IMR-90 (cell line): ENCODE data around the gene COL4A1. TPM values are rescaled to one million over a fixed set of nuclear protein-coding genes. Genes with fewer than 3 reads are reported as not detected.

Experiments used
- ATAC-seq: fragments of 200-7000 bp; cut with Tn5 transposase; 2 replicates; pipeline ENCODE4 v1.9.1; 2020; ENCODE audit warnings: low read depth, mild to moderate bottlenecking, moderate library complexity
- BruUV-seq: library from RNA; stranded (reverse); fragments of 400-500 nt; replicated peaks from 2 replicates; lab custom pipeline; 2021; lab: Mats Ljungman, UMichigan
- CTCF ChIA-PET: fragments of 300-600 bp; formaldehyde crosslinking; extraction: SDS; loops from one replicate; lab custom pipeline; 2021; ENCODE audit warnings: antibody characterized with exemption; lab: Yijun Ruan, JAX
- POLR2A ChIA-PET: fragments of 300-600 bp; sonication (Branson Sonifier 250); formaldehyde crosslinking; loops from one replicate; lab custom pipeline; 2022; ENCODE audit warnings: antibody characterized with exemption; ENCODE audit not compliant: unreplicated experiment; lab: Charles Lee
- DNase-seq: peaks from one replicate; pipeline ENCODE4 v3.0.0; 2013
- H2AFZ ChIP-seq: replicated peaks from 2 replicates; pipeline ENCODE3; 2013; ENCODE audit warnings: low read length, mild to moderate bottlenecking; ENCODE audit not compliant: poor library complexity
- H2AK5ac ChIP-seq: 2 replicates; pipeline ENCODE4 v1.6.1; 2013; ENCODE audit warnings: low read depth, low read length, inconsistent platforms
- H2AK9ac ChIP-seq: replicated peaks from 2 replicates; pipeline ENCODE3; 2013; ENCODE audit warnings: mild to moderate bottlenecking, low read depth, low read length, moderate library complexity; ENCODE audit not compliant: poor library complexity
- H2BK120ac ChIP-seq: 2 replicates; pipeline ENCODE4 v1.6.1; 2013; ENCODE audit warnings: low read depth, low read length, inconsistent platforms
- H2BK15ac ChIP-seq: 3 replicates; pipeline ENCODE4 v1.6.1; 2013; ENCODE audit warnings: low read depth, low read length, inconsistent platforms
- H2BK20ac ChIP-seq: 2 replicates; pipeline ENCODE4 v1.6.1; 2013; ENCODE audit warnings: low read depth, mild to moderate bottlenecking, inconsistent platforms, low read length, moderate library complexity
- H2BK5ac ChIP-seq: 2 replicates; pipeline ENCODE4 v1.6.1; 2013; ENCODE audit warnings: mild to moderate bottlenecking, low read depth, low read length, inconsistent platforms; ENCODE audit not compliant: poor library complexity, severe bottlenecking
- H3K14ac ChIP-seq: replicated peaks from 2 replicates; pipeline ENCODE4 v1.6.1; 2013; ENCODE audit warnings: low read depth, low read length, inconsistent platforms
- H3K18ac ChIP-seq: 2 replicates; pipeline ENCODE4 v1.6.1; 2013; ENCODE audit warnings: low read depth, low read length, control low read depth
- H3K23ac ChIP-seq: 2 replicates; pipeline ENCODE4 v1.6.1; 2013; ENCODE audit warnings: low read depth, low read length, inconsistent platforms
- H3K27ac ChIP-seq: 2 replicates; pipeline ENCODE4 v1.5.1; 2013; ENCODE audit warnings: mild to moderate bottlenecking, control low read depth, low read length; ENCODE audit not compliant: insufficient read depth
- H3K27me3 ChIP-seq: 2 replicates; pipeline ENCODE4 v1.6.1; 2013; ENCODE audit warnings: low read length; ENCODE audit not compliant: control insufficient read depth, insufficient read depth
- H3K36me3 ChIP-seq: 2 replicates; pipeline ENCODE4 v1.6.1; 2013; ENCODE audit warnings: low read length, mixed read lengths; ENCODE audit not compliant: control insufficient read depth, insufficient read depth
- H3K4ac ChIP-seq: 2 replicates; pipeline ENCODE4 v1.6.1; 2013; ENCODE audit warnings: low read depth, low read length, inconsistent platforms
- H3K4me1 ChIP-seq: 2 replicates; pipeline ENCODE4 v1.6.1; 2013; ENCODE audit warnings: low read length, mixed read lengths; ENCODE audit not compliant: control insufficient read depth, insufficient read depth
- H3K4me2 ChIP-seq: 2 replicates; pipeline ENCODE4 v1.6.1; 2013; ENCODE audit warnings: low read depth, mild to moderate bottlenecking, control low read depth, low read length, moderate library complexity
- H3K4me3 ChIP-seq: 2 replicates; pipeline ENCODE4 v1.5.1; 2013; ENCODE audit warnings: low read depth, mild to moderate bottlenecking, control low read depth, low read length, moderate library complexity; ENCODE audit not compliant: insufficient read depth
- H3K56ac ChIP-seq: 2 replicates; pipeline ENCODE4 v1.6.1; 2013; ENCODE audit warnings: low read length, inconsistent platforms; ENCODE audit not compliant: insufficient read depth; ENCODE audit errors: extremely low read depth
- H3K79me1 ChIP-seq, 2 experiments: 2 replicates each; pipeline ENCODE4 v1.6.1; 2013; ENCODE audit warnings: low read length in 2 of 2, inconsistent platforms in 1 of 2, low read depth in 1 of 2
- H3K9ac ChIP-seq: 2 replicates; pipeline ENCODE4 v1.6.1; 2013; ENCODE audit warnings: low read depth, low read length, control low read depth
- H3K9me1 ChIP-seq: 2 replicates; pipeline ENCODE4 v1.6.1; 2013; ENCODE audit warnings: low read length, inconsistent platforms; ENCODE audit not compliant: insufficient read depth
- H3K9me3 ChIP-seq: 2 replicates; pipeline ENCODE4 v1.6.1; 2013; ENCODE audit warnings: low read length; ENCODE audit not compliant: control insufficient read depth, insufficient read depth
- H4K20me1 ChIP-seq: 2 replicates; pipeline ENCODE4 v1.6.1; 2013; ENCODE audit warnings: low read length, inconsistent platforms; ENCODE audit not compliant: insufficient read depth
- H4K5ac ChIP-seq: 2 replicates; pipeline ENCODE4 v1.6.1; 2013; ENCODE audit warnings: mild to moderate bottlenecking, low read depth, low read length, control low read depth
- H4K8ac ChIP-seq, 2 experiments: 2 replicates each; pipeline ENCODE4 v1.6.1; 2013; ENCODE audit warnings: low read depth in 2 of 2, low read length in 2 of 2, control low read depth in 1 of 2, inconsistent platforms in 1 of 2
- H4K91ac ChIP-seq: 2 replicates; pipeline ENCODE4 v1.6.1; 2013; ENCODE audit warnings: low read depth, low read length, inconsistent platforms; ENCODE audit not compliant: insufficient read depth
- CEBPB ChIP-seq: IDR thresholded peaks from 2 replicates; pipeline ENCODE4 v1.6.1; 2012; ENCODE audit warnings: low read depth, low read length, improper control_type of control experiment
- CTCF ChIP-seq: conservative IDR thresholded peaks from 2 replicates; pipeline ENCODE4 v1.5.1; 2012; ENCODE audit warnings: mild to moderate bottlenecking, low read depth, low read length, improper control_type of control experiment
- FOS ChIP-seq: fragments of 150-350 bp; IDR thresholded peaks from 2 replicates; pipeline ENCODE4 v1.6.1; 2016; ENCODE audit warnings: low read depth, low read length
- MXI1 ChIP-seq: IDR thresholded peaks from 2 replicates; pipeline ENCODE4 v1.6.1; 2012; ENCODE audit warnings: low read depth, mild to moderate bottlenecking, low read length, moderate library complexity, borderline replicate concordance
- NFE2L2 ChIP-seq: fragments of 150-350 bp; IDR thresholded peaks from 2 replicates; pipeline ENCODE4 v1.6.1; 2016; ENCODE audit warnings: low read depth, mild to moderate bottlenecking, low read length
- RAD21 ChIP-seq: IDR thresholded peaks from 2 replicates; pipeline ENCODE4 v1.6.1; 2012; ENCODE audit warnings: low read length, improper control_type of control experiment
- RCOR1 ChIP-seq: IDR thresholded peaks from 2 replicates; pipeline ENCODE4 v1.6.1; 2012; ENCODE audit warnings: mild to moderate bottlenecking, low read length, improper control_type of control experiment; ENCODE audit not compliant: insufficient replicate concordance
- RFX5 ChIP-seq: IDR thresholded peaks from 2 replicates; pipeline ENCODE4 v1.8.0; 2012; ENCODE audit warnings: low read depth, mild to moderate bottlenecking, low read length, moderate library complexity
- WGBS, 2 experiments: methylation state at CpG; one replicate each; pipeline versions ENCODE4 v1.1.5 to v1.1.7; 2013; ENCODE audit warnings: missing lambda C conversion rate in 2 of 2; ENCODE audit not compliant: insufficient read length in 1 of 2; ENCODE audit errors: extremely low coverage in 2 of 2; 5-methylcytosine and 5-hydroxymethylcytosine counted together
- dilution Hi-C: fragments of 300-500 bp; cut with HindIII; formaldehyde crosslinking; loops from one replicate; pipeline ENCODE4 v1.14.3; 2018; ENCODE audit warnings: low sequenced_read_pairs; ENCODE audit not compliant: unreplicated experiment
- in situ Hi-C: fragments of 300-500 bp; cut with MboI; formaldehyde crosslinking; loops from 3 replicates; pipeline ENCODE4 v1.14.3; 2019; ENCODE audit warnings: low sequenced_read_pairs, inconsistent platforms, mixed read lengths
- intact Hi-C: fragments of 100-400 bp; cut with micrococcal nuclease; formaldehyde crosslinking; loops from 2 replicates; pipeline ENCODE4 v1.10.0; 2022
- polyA plus RNA-seq, 3 experiments: library from polyadenylated mRNA; depleted of rRNA; stranded (reverse); fragments of >200 nt; gene quantifications; 2 replicates each; pipeline ENCODE4 v1.2.3, GENCODE V29; 2012; ENCODE audit warnings: low replicate concordance in 1 of 3
- total RNA-seq: library from RNA; depleted of rRNA; stranded (reverse); fragments of >200 nt; gene quantifications from 2 replicates; pipeline ENCODE4 v1.2.3, GENCODE V29; 2012

Gene COL4A1
- total and polyA plus RNA-seq, 2 of the 4 experiments (the other 2 are of a cell fraction): 230 to 337 TPM

DNA sequence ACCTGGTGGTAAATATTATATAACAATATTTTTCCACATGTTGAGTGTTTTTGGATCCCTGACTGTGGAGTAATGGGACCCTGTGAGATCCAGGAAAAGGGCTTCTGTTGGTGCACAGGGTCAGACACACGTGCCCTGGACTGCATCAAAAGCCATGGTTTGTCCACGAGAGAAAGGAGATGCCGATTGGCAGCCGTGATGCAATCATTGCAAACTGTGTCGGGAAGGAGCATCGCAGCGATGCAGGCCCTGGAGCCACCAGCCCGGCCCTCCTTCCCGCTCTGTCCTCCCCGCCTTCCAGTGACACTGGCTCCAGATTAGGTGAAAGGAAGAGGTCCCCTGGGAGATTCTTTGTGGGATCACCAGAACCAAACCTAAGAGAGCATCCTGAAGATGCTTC, 9.2 kb upstream of the COL4A1 start:
- CTCF ChIA-PET: no interaction called here

More for the DNA sequence above, 9.2 kb upstream of the COL4A1 start:
- Histone ChIP-seq H3K23ac (no peak overlapping the region), H2AK9ac (no peak overlapping the region), H3K9ac (no peak overlapping the region), H2AK5ac (no peak overlapping the region), H3K79me1 (peaks cover 11 to 78% of the 10 kb centered on the region in 2 experiments), H3K14ac (no peak overlapping the region), H4K5ac (no peak overlapping the region), H3K18ac (no peak overlapping the region), H2BK120ac (no peak overlapping the region), H3K9me1 (peaks cover 47% of the 10 kb centered on the region), H3K27me3 (no peaks in the 10 kb centered on the region), H3K4me1 (peaks cover 24% of the 10 kb centered on the region), H3K9me3 (no peaks in the 10 kb centered on the region), H4K91ac (no peak overlapping the region), H3K4me3 (no peak overlapping the region), H3K56ac (no peak overlapping the region), H2BK15ac (no peak overlapping the region), H2AFZ (no peak overlapping the region), H3K36me3 (peaks cover 49% of the 10 kb centered on the region), H2BK20ac (no peak overlapping the region), H4K8ac (no peak overlapping the region), H2BK5ac (no peak overlapping the region), H4K20me1 (peaks cover 79% of the 10 kb centered on the region), H3K4me2 (no peak overlapping the region), H3K4ac (no peak overlapping the region), H3K27ac (no peak overlapping the region)
- TF ChIP-seq RAD21 (no peak), NFE2L2 (no peak), RCOR1 (no peak), RFX5 (no peak), FOS (no peak), CEBPB (peak; percentile 35; the same call in 1 of the 2 replicates), CTCF (no peak), MXI1 (no peak)
- dilution Hi-C loops: no loop called here
- 89% methylated on average over 3 of the region's 10 CpGs; no CpG with 5 or more reads in 1 of the 2 experiments for WGBS, 2 experiments
- BruUV-seq: no TSS peak
- no peak for ATAC-seq
- in situ Hi-C loops: no loop called here
- POLR2A ChIA-PET: no interaction called here
- no peak for DNase-seq
- intact Hi-C loops: no loop called here
